ENCODE results near the gene TMEM178A.

DNA sequence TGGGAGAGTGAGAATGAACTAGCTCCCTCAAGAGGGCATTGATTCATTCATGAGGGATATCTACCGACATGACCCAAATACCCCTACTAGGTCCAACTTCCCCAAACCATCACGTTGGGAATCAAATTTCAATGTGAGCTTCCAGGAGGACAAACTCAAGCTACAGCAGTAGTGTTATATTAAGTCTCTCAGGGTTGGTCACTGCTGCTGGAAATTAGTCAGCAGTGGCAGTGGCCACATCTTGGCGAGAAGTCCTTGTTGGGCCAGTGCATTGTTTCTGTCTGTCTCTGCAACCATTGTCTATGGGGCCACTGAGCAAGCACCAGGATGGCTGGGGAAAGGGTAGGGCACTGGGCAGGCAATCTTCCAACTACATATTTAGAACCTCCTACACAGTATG is 65.8 kb downstream of the TMEM178A start:
- no peak for TF ChIP-seq POLR2A (IDR thresholded peaks at IDR 0.05; ENCODE audit: low read depth, low read length)
- no peak for TF ChIP-seq POLR2AphosphoS5 (IDR thresholded peaks at IDR 0.05; ENCODE audit: low read depth, low read length)
- no peak for TF ChIP-seq TAF1 (IDR thresholded peaks at IDR 0.05; ENCODE audit: borderline replicate concordance, low read depth, low read length)
